T-helper 9 cell (primary cell): ENCODE data around the gene IL17RC.
"Not testable (repeated sequence)": the region's sequence is repeated elsewhere in the genome, so short reads cannot be mapped to it uniquely, and the experiment has no call there.

Source experiments
- DNase-seq: peaks from one replicate; pipeline ENCODE4 v3.0.0-alpha.2; 2020

IL17RC gene

GRCh38 chr3:9896755-9897407 lies 20.0 kb upstream of the IL17RC start:
- not testable (repeated sequence) for DNase-seq

GRCh38 chr3:9897408-9898372 lies 19.2 kb upstream of the IL17RC start:
- no peak for DNase-seq

- no peak for DNase-seq
These were observed 18.2 kb upstream of the IL17RC start for GRCh38 chr3:9898467-9899241.

- DNase-seq: no peak
These were observed 17.6 kb upstream of the IL17RC start for GRCh38 chr3:9899289-9899791.

- not testable (repeated sequence) for DNase-seq
These were observed 15.9 kb upstream of the IL17RC start for GRCh38 chr3:9900965-9901415.

- peak; percentile 13 for DNase-seq
These were observed 14.9 kb upstream of the IL17RC start for GRCh38 chr3:9901967-9902366.

GRCh38 chr3:9902372-9903237 lies 14.3 kb upstream of the IL17RC start, which contains the start of gene IL17RE:
IL17RE (plus strand) TSS chr3:9902848; CDS start chr3:9902933, 85 bp downstream.
- no peak for DNase-seq

DNA sequence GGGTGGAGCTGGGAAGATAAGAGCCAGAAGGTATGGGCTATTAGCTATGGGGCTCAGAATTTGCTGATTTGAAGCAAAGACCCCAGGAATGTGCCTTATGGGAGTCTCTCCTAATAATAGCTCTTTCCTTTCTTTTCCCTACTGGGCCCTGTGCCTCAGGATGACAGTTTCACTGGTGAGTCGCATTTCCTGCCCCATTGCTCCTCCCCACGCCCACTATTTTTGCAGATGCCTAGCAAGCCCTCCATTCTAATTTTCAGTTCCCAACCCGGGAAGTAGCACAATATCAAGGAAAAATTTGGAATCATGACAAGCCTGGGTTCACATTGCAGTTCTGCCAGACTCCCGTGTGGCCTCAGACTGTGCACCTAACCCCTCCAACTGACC lies 13.7 kb upstream of the IL17RC start:
- DNase-seq: no peak

GRCh38 chr3:9903904-9904303 lies 13.0 kb upstream of the IL17RC start:
- no peak for DNase-seq

DNA sequence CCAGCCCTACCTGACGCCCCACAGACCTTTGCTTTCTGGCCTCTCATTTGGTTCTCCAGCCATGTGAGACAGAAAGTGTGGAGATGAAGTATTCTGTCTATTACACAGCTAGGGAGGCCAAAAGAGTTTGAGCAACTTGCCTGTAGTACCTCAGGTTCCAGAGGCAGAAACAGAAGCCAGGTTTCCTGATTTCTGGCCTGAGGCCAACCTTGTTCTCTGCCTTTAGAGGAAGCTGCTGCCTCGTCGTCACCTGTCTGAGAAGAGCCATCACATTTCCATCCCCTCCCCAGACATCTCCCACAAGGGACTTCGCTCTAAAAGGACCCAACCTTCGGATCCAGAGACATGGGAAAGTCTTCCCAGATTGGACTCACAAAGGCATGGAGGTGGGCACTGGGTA lies 10.4 kb upstream of the IL17RC start:
- DNase-seq: no peak

- DNase-seq: no peak
These were observed 8.6 kb upstream of the IL17RC start for GRCh38 chr3:9908286-9908685.

DNA sequence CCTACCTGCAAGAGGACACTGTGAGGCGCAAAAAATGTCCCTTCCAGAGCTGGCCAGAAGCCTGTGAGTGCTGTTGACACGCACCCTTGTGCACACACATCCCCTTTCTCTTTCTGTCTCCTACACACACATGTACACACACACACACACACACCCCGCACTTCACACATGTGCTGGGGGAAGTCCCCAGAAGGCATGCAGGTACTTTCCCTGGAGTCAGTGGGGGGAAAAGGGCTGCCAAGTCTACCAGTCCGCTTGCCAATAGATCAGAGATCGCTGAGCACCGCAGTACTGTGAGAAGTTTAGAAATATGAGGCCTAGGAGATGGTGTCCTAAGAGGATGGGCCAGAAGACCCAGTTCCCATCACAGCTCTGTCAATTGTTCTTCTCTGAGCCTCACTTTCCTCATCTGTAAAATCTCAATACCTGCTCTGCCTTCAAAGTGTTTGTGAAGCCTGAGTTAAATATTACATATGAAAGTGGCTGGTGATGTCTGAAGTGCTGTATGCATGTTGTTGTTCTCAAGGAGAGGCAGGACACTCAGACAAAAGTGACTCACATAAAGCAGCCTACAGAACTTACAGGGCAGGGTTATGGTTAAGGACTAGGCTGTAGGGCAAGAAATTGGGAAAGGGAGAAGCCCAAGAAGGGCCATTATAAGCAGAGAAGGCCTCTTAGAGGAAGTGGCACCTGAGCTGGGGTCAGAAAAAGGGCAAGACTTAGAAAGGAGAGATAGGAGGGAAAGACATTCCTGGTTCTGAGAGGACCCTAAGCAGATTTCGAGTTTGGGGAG lies 7.5 kb upstream of the IL17RC start:
- DNase-seq: no peak

- no peak for DNase-seq
These were observed 5.0 kb upstream of the IL17RC start for GRCh38 chr3:9911863-9912262.

DNA sequence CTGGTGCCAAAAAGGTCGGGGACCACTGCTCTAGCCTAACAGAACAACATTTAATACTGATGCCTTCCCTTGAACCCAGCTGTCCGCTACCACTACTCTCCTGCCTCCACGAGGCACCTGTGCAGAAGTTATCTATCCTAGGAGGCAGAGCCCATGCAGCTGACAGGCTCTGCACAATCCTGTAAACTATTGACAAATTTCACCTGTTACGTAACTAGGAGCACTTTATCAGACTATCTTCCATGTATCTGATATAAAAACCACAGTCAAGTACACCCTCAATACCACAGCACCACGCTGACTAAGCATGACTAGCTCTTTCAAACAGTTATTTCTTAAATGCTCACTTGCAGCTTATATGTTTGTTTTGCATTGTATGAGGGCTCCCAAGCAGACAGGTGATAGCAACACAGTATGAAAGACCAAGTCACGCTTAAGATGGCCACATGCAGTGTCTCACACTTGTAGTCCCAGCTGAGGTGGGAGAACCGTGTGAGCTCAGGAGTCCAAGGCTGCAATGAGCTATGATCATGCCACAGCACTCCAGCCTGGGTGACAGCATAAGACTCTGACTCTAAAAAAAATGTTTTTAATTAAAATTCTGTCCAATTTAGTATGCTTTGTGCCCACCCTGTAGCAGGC lies 4.5 kb upstream of the IL17RC start:
- no peak for DNase-seq

- DNase-seq: no peak
These were observed 3.3 kb upstream of the IL17RC start for GRCh38 chr3:9913601-9914000.

DNA sequence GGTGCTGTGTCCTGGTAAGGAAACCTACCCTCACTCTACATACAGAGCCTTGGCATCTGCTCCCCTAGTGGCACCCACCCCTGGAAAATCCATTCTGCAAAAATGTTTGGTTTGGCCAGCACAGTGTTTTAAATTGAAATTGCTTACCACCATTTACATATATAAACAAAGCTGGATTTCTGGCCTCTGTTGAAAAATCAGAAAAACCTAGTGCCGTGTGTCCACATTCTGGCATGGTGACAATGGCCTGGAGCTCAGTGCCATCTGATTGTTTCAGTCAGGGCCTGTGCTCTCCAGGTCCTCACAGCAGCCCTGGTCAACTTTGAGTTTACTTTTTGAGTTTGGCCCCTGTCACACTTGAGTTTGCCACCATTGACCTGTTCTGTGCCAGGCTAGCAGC lies 2.9 kb upstream of the IL17RC start:
- no peak for DNase-seq

- DNase-seq: no peak
These were observed 2.2 kb upstream of the IL17RC start for GRCh38 chr3:9914559-9915253.

- DNase-seq: peak; percentile 15
These were observed 1.4 kb upstream of the IL17RC start for GRCh38 chr3:9915254-9916141.

DNA sequence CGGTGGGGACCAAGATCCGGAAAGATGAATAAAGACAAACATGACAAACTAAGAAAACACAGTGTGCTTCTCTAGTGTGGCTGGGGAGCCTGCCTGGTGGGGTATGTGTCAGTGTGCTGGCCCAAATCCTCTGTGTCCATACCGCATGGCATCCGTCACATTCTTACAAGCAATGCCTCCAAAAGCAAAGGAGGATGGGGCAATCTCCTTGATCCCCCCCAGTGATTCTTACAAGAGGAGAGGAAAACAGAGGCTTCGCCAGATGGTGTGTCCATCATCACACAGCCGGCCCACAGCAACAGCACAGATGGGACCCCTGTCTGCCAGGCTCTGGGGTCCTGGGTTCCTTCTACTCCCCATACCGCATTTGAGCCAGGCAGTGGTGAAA lies 558 bp upstream of the IL17RC start:
- DNase-seq: no peak
